HepG2 (cell line): Measurements from ENCODE around the gene CEBPZOS. TPM values are rescaled to one million over a fixed set of nuclear protein-coding genes. Genes with fewer than 3 reads are reported as not detected.
A peak's percentile ranks its signal among the peaks of the same experiment; 100 is the strongest.

Source experiments
- BCL3 ChIP-seq: sonication (generic); formaldehyde crosslinking; IDR thresholded peaks from 2 replicates; pipeline ENCODE4 v1.5.1; 2020; ENCODE audit warnings: mild to moderate bottlenecking, missing genetic modification reagents, moderate library complexity
- BRCA1 ChIP-seq: sonication (generic); formaldehyde crosslinking; IDR thresholded peaks from 2 replicates; pipeline ENCODE4 v1.4.0; 2020; ENCODE audit warnings: missing genetic modification reagents
- DR1 ChIP-seq: sonication (generic); formaldehyde crosslinking; IDR thresholded peaks from 2 replicates; pipeline ENCODE4 v1.8.0; 2021; ENCODE audit warnings: mild to moderate bottlenecking, missing genetic modification reagents, inconsistent platforms
- FOXJ3 ChIP-seq: sonication (generic); formaldehyde crosslinking; IDR thresholded peaks from 2 replicates; pipeline ENCODE4 v1.4.0; 2020; ENCODE audit warnings: missing genetic modification reagents, mild to moderate bottlenecking, borderline replicate concordance
- GLI4 ChIP-seq: sonication (generic); formaldehyde crosslinking; IDR thresholded peaks from 2 replicates; pipeline ENCODE4 v1.5.1; 2020; ENCODE audit warnings: missing genetic modification reagents, mild to moderate bottlenecking, moderate library complexity, borderline replicate concordance
- HMGA1 ChIP-seq: sonication (generic); formaldehyde crosslinking; conservative IDR thresholded peaks from 2 replicates; pipeline ENCODE4 v1.4.0; 2020; ENCODE audit warnings: missing genetic modification reagents
- POGZ ChIP-seq: sonication (generic); formaldehyde crosslinking; IDR thresholded peaks from 2 replicates; pipeline ENCODE4 v1.4.0; 2020; ENCODE audit warnings: mild to moderate bottlenecking, missing genetic modification reagents
- PRMT3 ChIP-seq: sonication (generic); formaldehyde crosslinking; IDR thresholded peaks from 2 replicates; pipeline ENCODE4 v1.8.1; 2022; ENCODE audit warnings: low read depth, mild to moderate bottlenecking, moderate library complexity, missing genetic modification reagents, borderline replicate concordance
- SOX5 ChIP-seq: IDR thresholded peaks from 2 replicates; pipeline ENCODE4 v1.6.1; 2016; ENCODE audit warnings: borderline replicate concordance
- THAP8 ChIP-seq: sonication (generic); formaldehyde crosslinking; IDR thresholded peaks from 2 replicates; pipeline ENCODE4 v1.5.1; 2020; ENCODE audit warnings: missing genetic modification reagents, mild to moderate bottlenecking, borderline replicate concordance
- ZBTB1 ChIP-seq: sonication (generic); formaldehyde crosslinking; IDR thresholded peaks from 2 replicates; pipeline ENCODE4 v1.4.0; 2020; ENCODE audit warnings: missing genetic modification reagents, borderline replicate concordance
- ZBTB10 ChIP-seq: sonication (generic); formaldehyde crosslinking; IDR thresholded peaks from 2 replicates; pipeline ENCODE4 v1.4.0; 2020; ENCODE audit warnings: missing genetic modification reagents, borderline replicate concordance
- ZNF12 ChIP-seq: sonication (generic); formaldehyde crosslinking; IDR thresholded peaks from 2 replicates; pipeline ENCODE4 v1.5.0; 2020; ENCODE audit warnings: missing genetic modification reagents
- ZNF234 ChIP-seq: sonication (generic); formaldehyde crosslinking; conservative IDR thresholded peaks from 2 replicates; pipeline ENCODE4 v1.5.1; 2020; ENCODE audit warnings: mild to moderate bottlenecking, missing genetic modification reagents
- ZNF274 ChIP-seq: sonication (generic); formaldehyde crosslinking; IDR thresholded peaks from 2 replicates; pipeline ENCODE4 v1.5.1; 2020; ENCODE audit warnings: mild to moderate bottlenecking, missing genetic modification reagents
- ZNF317 ChIP-seq: sonication (generic); formaldehyde crosslinking; IDR thresholded peaks from 2 replicates; pipeline ENCODE4 v1.5.0; 2020; ENCODE audit warnings: mild to moderate bottlenecking, missing genetic modification reagents
- ZNF496 ChIP-seq: sonication (generic); formaldehyde crosslinking; IDR thresholded peaks from 2 replicates; pipeline ENCODE4 v1.8.1; 2023; ENCODE audit warnings: mild to moderate bottlenecking, moderate library complexity, missing genetic modification reagents; ENCODE audit not compliant: insufficient replicate concordance
- ZNF720 ChIP-seq: sonication (generic); formaldehyde crosslinking; IDR thresholded peaks from 2 replicates; pipeline ENCODE4 v1.4.0; 2020; ENCODE audit warnings: missing genetic modification reagents
- ZSCAN30 ChIP-seq: sonication (generic); formaldehyde crosslinking; IDR thresholded peaks from 2 replicates; pipeline ENCODE4 v1.5.0; 2020; ENCODE audit warnings: mild to moderate bottlenecking, missing genetic modification reagents
- polyA plus RNA-seq, 8 experiments: library from polyadenylated mRNA; depleted of rRNA in 3 of 8; stranded (reverse) in 7 of 8; unstranded in 1 of 8; fragments of >200 nt; fragmentation: Illumina TruSeq in 4 of 8; extraction: Trizol in 4 of 8; gene quantifications; 2 replicates each; pipeline versions ENCODE4 v1.2.1 to v1.2.3, GENCODE V29; 2011 to 2016; ENCODE audit warnings: low read depth in 4 of 8, missing spikeins in 1 of 8, mixed read lengths in 1 of 8; ENCODE audit not compliant: insufficient read depth in 1 of 8
- total RNA-seq, 5 experiments: library from RNA; depleted of rRNA; stranded (reverse); fragments of >200 nt; fragmentation: Illumina TruSeq; extraction: Trizol; gene quantifications; 2 replicates each; pipeline ENCODE4 v1.2.3, GENCODE V29; 2016; ENCODE audit warnings: low read depth in 1 of 5
- TF ChIP-seq, protein P1 (sequence below): sonication (generic); formaldehyde crosslinking; IDR thresholded peaks from 2 replicates; pipeline ENCODE4 v1.5.0; 2020; ENCODE audit warnings: missing genetic modification reagents
- TF ChIP-seq, protein P2 (sequence below): sonication (generic); formaldehyde crosslinking; IDR thresholded peaks from 2 replicates; pipeline ENCODE4 v1.5.1; 2020; ENCODE audit warnings: missing genetic modification reagents, mild to moderate bottlenecking, borderline replicate concordance
- TF ChIP-seq, protein P3 (sequence below): sonication (generic); formaldehyde crosslinking; IDR thresholded peaks from 2 replicates; pipeline ENCODE4 v1.4.0; 2020; ENCODE audit warnings: mild to moderate bottlenecking, missing genetic modification reagents

The CEBPZOS gene
- total and polyA plus RNA-seq, 2 of the 13 experiments (the other 11 are each of a cell fraction or from before 2014, with no cell fraction given) = 18.6 to 44.7 TPM

GRCh38 chr2:37156071-37156856 is 40.0 kb upstream of the CEBPZOS start (continued):
- no peak for TF ChIP-seq BCL3 (CRISPR knock-in tag)
- TF ChIP-seq, protein P1, sequence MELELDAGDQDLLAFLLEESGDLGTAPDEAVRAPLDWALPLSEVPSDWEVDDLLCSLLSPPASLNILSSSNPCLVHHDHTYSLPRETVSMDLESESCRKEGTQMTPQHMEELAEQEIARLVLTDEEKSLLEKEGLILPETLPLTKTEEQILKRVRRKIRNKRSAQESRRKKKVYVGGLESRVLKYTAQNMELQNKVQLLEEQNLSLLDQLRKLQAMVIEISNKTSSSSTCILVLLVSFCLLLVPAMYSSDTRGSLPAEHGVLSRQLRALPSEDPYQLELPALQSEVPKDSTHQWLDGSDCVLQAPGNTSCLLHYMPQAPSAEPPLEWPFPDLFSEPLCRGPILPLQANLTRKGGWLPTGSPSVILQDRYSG (CRISPR knock-in tag) = no peak
- TF ChIP-seq BRCA1 (CRISPR knock-in tag) = no peak
- no peak for TF ChIP-seq SOX5
- 0 out of 2 replicates have a peak, but pooled peaks have one; percentile 15 for TF ChIP-seq ZNF234 (CRISPR knock-in tag)
- no peak for TF ChIP-seq ZNF274 (CRISPR knock-in tag)
- no peak for TF ChIP-seq POGZ (CRISPR knock-in tag)
- TF ChIP-seq ZNF317 = no peak
- TF ChIP-seq, protein P2, sequence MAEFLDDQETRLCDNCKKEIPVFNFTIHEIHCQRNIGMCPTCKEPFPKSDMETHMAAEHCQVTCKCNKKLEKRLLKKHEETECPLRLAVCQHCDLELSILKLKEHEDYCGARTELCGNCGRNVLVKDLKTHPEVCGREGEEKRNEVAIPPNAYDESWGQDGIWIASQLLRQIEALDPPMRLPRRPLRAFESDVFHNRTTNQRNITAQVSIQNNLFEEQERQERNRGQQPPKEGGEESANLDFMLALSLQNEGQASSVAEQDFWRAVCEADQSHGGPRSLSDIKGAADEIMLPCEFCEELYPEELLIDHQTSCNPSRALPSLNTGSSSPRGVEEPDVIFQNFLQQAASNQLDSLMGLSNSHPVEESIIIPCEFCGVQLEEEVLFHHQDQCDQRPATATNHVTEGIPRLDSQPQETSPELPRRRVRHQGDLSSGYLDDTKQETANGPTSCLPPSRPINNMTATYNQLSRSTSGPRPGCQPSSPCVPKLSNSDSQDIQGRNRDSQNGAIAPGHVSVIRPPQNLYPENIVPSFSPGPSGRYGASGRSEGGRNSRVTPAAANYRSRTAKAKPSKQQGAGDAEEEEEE (CRISPR knock-in tag) = no peak
- no peak for TF ChIP-seq ZNF720 (CRISPR knock-in tag)
- no peak for TF ChIP-seq ZNF496 (CRISPR knock-in tag)
- no peak for TF ChIP-seq PRMT3
- TF ChIP-seq ZBTB1 (CRISPR knock-in tag) = no peak
- no peak for TF ChIP-seq THAP8
- TF ChIP-seq HMGA1 (CRISPR knock-in tag) = no peak
- TF ChIP-seq GLI4 = no peak
- TF ChIP-seq ZSCAN30 = no peak
- TF ChIP-seq, protein P3, sequence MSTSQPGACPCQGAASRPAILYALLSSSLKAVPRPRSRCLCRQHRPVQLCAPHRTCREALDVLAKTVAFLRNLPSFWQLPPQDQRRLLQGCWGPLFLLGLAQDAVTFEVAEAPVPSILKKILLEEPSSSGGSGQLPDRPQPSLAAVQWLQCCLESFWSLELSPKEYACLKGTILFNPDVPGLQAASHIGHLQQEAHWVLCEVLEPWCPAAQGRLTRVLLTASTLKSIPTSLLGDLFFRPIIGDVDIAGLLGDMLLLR (CRISPR knock-in tag) = no peak
- no peak for TF ChIP-seq ZNF12 (CRISPR knock-in tag)
- TF ChIP-seq FOXJ3 (CRISPR knock-in tag) = no peak
- TF ChIP-seq DR1 (CRISPR knock-in tag) = no peak; the same call in 1 of the 2 replicates
- no peak for TF ChIP-seq ZBTB10 (CRISPR knock-in tag)
